DMS153 treated with DMSO at 0.1 percent for 48 hours (cell line): ENCODE data around the gene ATG10.
"Not testable (repeated sequence)": the region's sequence is repeated elsewhere in the genome, so short reads cannot be mapped to it uniquely, and the experiment has no call there.

ENCODE experiments used
- DNase-seq: peaks from one replicate; lab custom pipeline; 2025; ENCODE audit not compliant: unreplicated experiment; lab: John Stamatoyannopoulos, UW

The ATG10 gene

GRCh38 chr5:82111191-82111590 is 139.4 kb downstream of the ATG10 start:
- no peak for DNase-seq

- no peak for DNase-seq
These were observed 144.0 kb downstream of the ATG10 start for GRCh38 chr5:82115858-82116257.

- no peak for DNase-seq
These were observed 148.1 kb downstream of the ATG10 start for GRCh38 chr5:82119889-82120288.

GRCh38 chr5:82129723-82130285 is 158.0 kb downstream of the ATG10 start:
- no peak for DNase-seq

GRCh38 chr5:82130602-82131001 is 158.8 kb downstream of the ATG10 start:
- no peak for DNase-seq

- no peak for DNase-seq
These were observed 165.4 kb downstream of the ATG10 start for GRCh38 chr5:82137205-82137604.

GRCh38 chr5:82139837-82140236 is 168.0 kb downstream of the ATG10 start:
- DNase-seq: not testable (repeated sequence)

GRCh38 chr5:82142217-82142841 is 170.5 kb downstream of the ATG10 start:
- no peak for DNase-seq

- no peak for DNase-seq
These were observed 171.2 kb downstream of the ATG10 start for GRCh38 chr5:82142928-82143577.

GRCh38 chr5:82147860-82148573 is 176.2 kb downstream of the ATG10 start:
- no peak for DNase-seq

GRCh38 chr5:82149434-82149833 is 177.6 kb downstream of the ATG10 start:
- DNase-seq: no peak

GRCh38 chr5:82150559-82150958 is 178.7 kb downstream of the ATG10 start:
- no peak for DNase-seq

GRCh38 chr5:82151204-82151603 is 179.4 kb downstream of the ATG10 start:
- DNase-seq: no peak

GRCh38 chr5:82151662-82152061 is 179.8 kb downstream of the ATG10 start:
- no peak for DNase-seq

- no peak for DNase-seq
These were observed 181.2 kb downstream of the ATG10 start for GRCh38 chr5:82152978-82153481.

- DNase-seq: no peak
These were observed 183.0 kb downstream of the ATG10 start for GRCh38 chr5:82154776-82155175.

GRCh38 chr5:82155305-82155704 is 183.5 kb downstream of the ATG10 start:
- DNase-seq: no peak

GRCh38 chr5:82156874-82157273 is 185.1 kb downstream of the ATG10 start:
- no peak for DNase-seq

GRCh38 chr5:82158755-82159413 is 187.1 kb downstream of the ATG10 start:
- DNase-seq: no peak

GRCh38 chr5:82160948-82161347 is 189.1 kb downstream of the ATG10 start:
- DNase-seq: no peak

GRCh38 chr5:82162573-82162972 is 190.8 kb downstream of the ATG10 start:
- no peak for DNase-seq
